Measurements from ENCODE around the gene XAB2. TPM values are rescaled to one million over a fixed set of nuclear protein-coding genes. Genes with fewer than 3 reads are reported as not detected.

The XAB2 gene
- polyA plus RNA-seq, 1 donor from 2014 or later: 19.6 TPM

DNA sequence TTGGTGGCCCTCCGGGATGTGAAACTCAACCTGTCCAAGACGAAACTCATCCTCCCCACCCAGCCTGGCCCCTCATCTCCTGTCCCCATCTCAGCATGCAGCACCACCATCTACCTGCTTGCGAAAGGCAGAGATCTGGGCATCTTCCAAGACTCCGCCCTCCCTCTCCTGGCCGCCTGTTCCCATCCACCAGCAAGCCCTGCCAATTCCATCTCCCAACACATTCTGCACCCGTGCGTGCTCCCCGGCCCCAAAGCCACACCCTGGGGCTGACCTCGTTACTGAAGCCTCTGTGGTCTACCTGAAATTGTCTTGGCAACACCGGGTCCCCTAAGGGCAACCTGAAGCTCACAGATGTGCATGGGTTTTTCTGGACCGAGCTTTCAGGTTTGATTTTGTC, 46.9 kb downstream of the XAB2 start:
- Histone ChIP-seq H3K9ac (ENCODE audit: low read length) (no peak overlapping the region), H3K79me2 (replicated peaks; ENCODE audit: insufficient read depth, low read length) (no peaks in the 10 kb centered on the region), H3K27me3 (ENCODE audit: insufficient read depth, low read depth, low read length) (no peaks in the 10 kb centered on the region), H2AFZ (ENCODE audit: low read depth, low read length) (no peak overlapping the region), H4K20me1 (ENCODE audit: insufficient read depth) (no peaks in the 10 kb centered on the region), H3K27ac (ENCODE audit: low read length) (no peak overlapping the region), H3K36me3 (ENCODE audit: insufficient read depth, low read length) (no peaks in the 10 kb centered on the region), H3K9me2 (ENCODE audit: insufficient read depth, low read length) (no peaks in the 10 kb centered on the region), H3K9me3 (ENCODE audit: low read length) (no peaks in the 10 kb centered on the region), H3K4me3 (ENCODE audit: low read length) (no peak overlapping the region), H3K4me2 (ENCODE audit: low read length) (no peak overlapping the region), H3F3A (ENCODE audit: insufficient read depth, low read length, poor library complexity, severe bottlenecking) (no peaks in the 10 kb centered on the region)
- TF ChIP-seq MXI1 (conservative IDR thresholded peaks at IDR 0.05; ENCODE audit: poor library complexity, severe bottlenecking) (no peak), RAD21 (conservative IDR thresholded peaks at IDR 0.05) (no peak), EP300 (conservative IDR thresholded peaks at IDR 0.05; ENCODE audit: poor library complexity, severe bottlenecking) (no peak), POLR2AphosphoS5 (IDR thresholded peaks at IDR 0.05) (no peak), TAF1 (IDR thresholded peaks at IDR 0.05; ENCODE audit: low read depth) (no peak)
- TF ChIP-seq, protein P1, sequence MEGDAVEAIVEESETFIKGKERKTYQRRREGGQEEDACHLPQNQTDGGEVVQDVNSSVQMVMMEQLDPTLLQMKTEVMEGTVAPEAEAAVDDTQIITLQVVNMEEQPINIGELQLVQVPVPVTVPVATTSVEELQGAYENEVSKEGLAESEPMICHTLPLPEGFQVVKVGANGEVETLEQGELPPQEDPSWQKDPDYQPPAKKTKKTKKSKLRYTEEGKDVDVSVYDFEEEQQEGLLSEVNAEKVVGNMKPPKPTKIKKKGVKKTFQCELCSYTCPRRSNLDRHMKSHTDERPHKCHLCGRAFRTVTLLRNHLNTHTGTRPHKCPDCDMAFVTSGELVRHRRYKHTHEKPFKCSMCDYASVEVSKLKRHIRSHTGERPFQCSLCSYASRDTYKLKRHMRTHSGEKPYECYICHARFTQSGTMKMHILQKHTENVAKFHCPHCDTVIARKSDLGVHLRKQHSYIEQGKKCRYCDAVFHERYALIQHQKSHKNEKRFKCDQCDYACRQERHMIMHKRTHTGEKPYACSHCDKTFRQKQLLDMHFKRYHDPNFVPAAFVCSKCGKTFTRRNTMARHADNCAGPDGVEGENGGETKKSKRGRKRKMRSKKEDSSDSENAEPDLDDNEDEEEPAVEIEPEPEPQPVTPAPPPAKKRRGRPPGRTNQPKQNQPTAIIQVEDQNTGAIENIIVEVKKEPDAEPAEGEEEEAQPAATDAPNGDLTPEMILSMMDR (IDR thresholded peaks at IDR 0.05; ENCODE audit: poor library complexity, severe bottlenecking): no peak

DNA sequence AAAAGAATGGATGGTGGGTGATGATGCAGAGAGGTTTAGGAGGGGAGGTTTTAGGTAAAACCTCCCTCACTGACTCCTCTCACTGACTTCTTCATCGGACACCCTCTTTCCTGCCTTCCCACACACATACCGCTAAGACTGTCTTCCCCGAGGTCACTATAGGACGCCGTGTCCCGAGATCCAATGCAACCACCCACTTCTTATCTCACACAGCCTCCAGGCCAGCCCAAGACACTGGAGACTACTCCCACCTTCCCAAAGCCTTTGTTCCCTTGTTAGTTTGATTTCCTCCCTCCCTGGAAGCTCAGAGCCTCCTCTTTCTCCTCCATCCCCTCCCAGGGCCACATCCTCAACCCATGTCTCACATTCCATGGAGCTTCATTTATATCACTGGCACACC, 50.2 kb downstream of the XAB2 start:
- Histone ChIP-seq H3K4me2 (ENCODE audit: low read length) (no peak overlapping the region), H3K79me2 (replicated peaks; ENCODE audit: insufficient read depth, low read length) (no peaks in the 10 kb centered on the region), H4K20me1 (ENCODE audit: insufficient read depth) (no peaks in the 10 kb centered on the region), H3K9ac (ENCODE audit: low read length) (no peak overlapping the region), H3K9me2 (ENCODE audit: insufficient read depth, low read length) (no peaks in the 10 kb centered on the region), H3F3A (ENCODE audit: insufficient read depth, low read length, poor library complexity, severe bottlenecking) (no peaks in the 10 kb centered on the region), H3K9me3 (ENCODE audit: low read length) (no peaks in the 10 kb centered on the region), H3K36me3 (ENCODE audit: insufficient read depth, low read length) (no peaks in the 10 kb centered on the region), H2AFZ (ENCODE audit: low read depth, low read length) (no peak overlapping the region), H3K27ac (ENCODE audit: low read length) (no peak overlapping the region), H3K4me3 (ENCODE audit: low read length) (no peak overlapping the region), H3K27me3 (ENCODE audit: insufficient read depth, low read depth, low read length) (peaks cover 4% of the 10 kb centered on the region)
- TF ChIP-seq EZH2 (IDR thresholded peaks at IDR 0.05; ENCODE audit: borderline replicate concordance, insufficient read depth, low read length, poor library complexity, severe bottlenecking) (no peak), SMC3 (conservative IDR thresholded peaks at IDR 0.05; ENCODE audit: poor library complexity) (no peak), POLR2AphosphoS5 (IDR thresholded peaks at IDR 0.05) (no peak), MXI1 (conservative IDR thresholded peaks at IDR 0.05; ENCODE audit: poor library complexity, severe bottlenecking) (no peak), RAD21 (conservative IDR thresholded peaks at IDR 0.05) (no peak)
- TF ChIP-seq, protein P2, sequence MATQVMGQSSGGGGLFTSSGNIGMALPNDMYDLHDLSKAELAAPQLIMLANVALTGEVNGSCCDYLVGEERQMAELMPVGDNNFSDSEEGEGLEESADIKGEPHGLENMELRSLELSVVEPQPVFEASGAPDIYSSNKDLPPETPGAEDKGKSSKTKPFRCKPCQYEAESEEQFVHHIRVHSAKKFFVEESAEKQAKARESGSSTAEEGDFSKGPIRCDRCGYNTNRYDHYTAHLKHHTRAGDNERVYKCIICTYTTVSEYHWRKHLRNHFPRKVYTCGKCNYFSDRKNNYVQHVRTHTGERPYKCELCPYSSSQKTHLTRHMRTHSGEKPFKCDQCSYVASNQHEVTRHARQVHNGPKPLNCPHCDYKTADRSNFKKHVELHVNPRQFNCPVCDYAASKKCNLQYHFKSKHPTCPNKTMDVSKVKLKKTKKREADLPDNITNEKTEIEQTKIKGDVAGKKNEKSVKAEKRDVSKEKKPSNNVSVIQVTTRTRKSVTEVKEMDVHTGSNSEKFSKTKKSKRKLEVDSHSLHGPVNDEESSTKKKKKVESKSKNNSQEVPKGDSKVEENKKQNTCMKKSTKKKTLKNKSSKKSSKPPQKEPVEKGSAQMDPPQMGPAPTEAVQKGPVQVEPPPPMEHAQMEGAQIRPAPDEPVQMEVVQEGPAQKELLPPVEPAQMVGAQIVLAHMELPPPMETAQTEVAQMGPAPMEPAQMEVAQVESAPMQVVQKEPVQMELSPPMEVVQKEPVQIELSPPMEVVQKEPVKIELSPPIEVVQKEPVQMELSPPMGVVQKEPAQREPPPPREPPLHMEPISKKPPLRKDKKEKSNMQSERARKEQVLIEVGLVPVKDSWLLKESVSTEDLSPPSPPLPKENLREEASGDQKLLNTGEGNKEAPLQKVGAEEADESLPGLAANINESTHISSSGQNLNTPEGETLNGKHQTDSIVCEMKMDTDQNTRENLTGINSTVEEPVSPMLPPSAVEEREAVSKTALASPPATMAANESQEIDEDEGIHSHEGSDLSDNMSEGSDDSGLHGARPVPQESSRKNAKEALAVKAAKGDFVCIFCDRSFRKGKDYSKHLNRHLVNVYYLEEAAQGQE (IDR thresholded peaks at IDR 0.05; ENCODE audit: borderline replicate concordance): no peak

DNA sequence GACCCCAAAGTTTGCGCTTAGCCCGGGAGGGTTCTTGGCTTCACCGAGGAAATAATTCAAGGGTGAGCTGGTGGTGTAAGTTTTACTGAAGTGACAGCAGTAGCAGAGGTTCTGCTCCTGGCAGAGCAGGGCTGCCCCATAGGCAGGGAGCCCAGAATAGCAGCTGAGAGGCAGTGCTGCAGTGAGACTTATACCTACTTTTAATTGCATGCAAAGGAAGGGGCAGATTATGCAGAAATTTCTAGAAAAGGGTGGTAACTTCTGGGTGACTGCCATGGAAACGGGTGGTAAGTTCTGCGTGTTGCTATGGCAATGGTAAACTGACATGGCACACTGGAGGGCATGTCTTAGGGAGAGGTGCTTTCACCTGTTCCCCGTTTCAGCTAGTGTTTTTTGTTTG, 51.2 kb downstream of the XAB2 start:
- H3K79me2 ChIP-seq (replicated peaks; ENCODE audit: insufficient read depth, low read length): no peaks in the 10 kb centered on the region
- no peak overlapping the region for H3K4me3 ChIP-seq (ENCODE audit: low read length)
- H3K9ac ChIP-seq (ENCODE audit: low read length): no peak overlapping the region
- H3K9me3 ChIP-seq (ENCODE audit: low read length): no peaks in the 10 kb centered on the region
- TF ChIP-seq, protein P2 (IDR thresholded peaks at IDR 0.05; ENCODE audit: borderline replicate concordance): no peak
- TF ChIP-seq EZH2 (IDR thresholded peaks at IDR 0.05; ENCODE audit: borderline replicate concordance, insufficient read depth, low read length, poor library complexity, severe bottlenecking): no peak
- TF ChIP-seq RAD21 (conservative IDR thresholded peaks at IDR 0.05): no peak
- TF ChIP-seq, protein P1 (IDR thresholded peaks at IDR 0.05; ENCODE audit: poor library complexity, severe bottlenecking): no peak
- TF ChIP-seq SMC3 (conservative IDR thresholded peaks at IDR 0.05; ENCODE audit: poor library complexity): no peak
- no peak for TF ChIP-seq MXI1 (conservative IDR thresholded peaks at IDR 0.05; ENCODE audit: poor library complexity, severe bottlenecking)
- H3K9me2 ChIP-seq (ENCODE audit: insufficient read depth, low read length): no peaks in the 10 kb centered on the region
- H3K4me2 ChIP-seq (ENCODE audit: low read length): no peak overlapping the region
- H3K27me3 ChIP-seq (ENCODE audit: insufficient read depth, low read depth, low read length): peaks cover 4% of the 10 kb centered on the region
- no peaks in the 10 kb centered on the region for H3F3A ChIP-seq (ENCODE audit: insufficient read depth, low read length, poor library complexity, severe bottlenecking)
- no peaks in the 10 kb centered on the region for H3K36me3 ChIP-seq (ENCODE audit: insufficient read depth, low read length)
- H2AFZ ChIP-seq (ENCODE audit: low read depth, low read length): no peak overlapping the region
- no peaks in the 10 kb centered on the region for H4K20me1 ChIP-seq (ENCODE audit: insufficient read depth)
- H3K27ac ChIP-seq (ENCODE audit: low read length): no peak overlapping the region

Measured in neural cell (in vitro differentiated cells).